H9 (cell line): ENCODE measurements around the gene PFDN1. TPM values are rescaled to one million over a fixed set of nuclear protein-coding genes. Genes with fewer than 3 reads are reported as not detected.

ENCODE experiments used
- DNase-seq: peaks from one replicate; pipeline ENCODE4 v3.0.0-alpha.2; 2017
- H2AFZ ChIP-seq: one replicate; pipeline ENCODE4 v1.6.1; 2013; ENCODE audit warnings: mild to moderate bottlenecking, low read length, control low read depth, moderate library complexity
- H2AK5ac ChIP-seq: 2 replicates; pipeline ENCODE4 v1.6.1; 2013; ENCODE audit warnings: low read length, control low read depth, mixed read lengths; ENCODE audit not compliant: insufficient read length
- H2BK120ac ChIP-seq: one replicate; pipeline ENCODE4 v1.6.1; 2013; ENCODE audit warnings: low read depth, mild to moderate bottlenecking, low read length, control low read depth, inconsistent platforms; ENCODE audit not compliant: poor library complexity, severe bottlenecking
- H2BK12ac ChIP-seq: 2 replicates; pipeline ENCODE4 v1.6.1; 2013; ENCODE audit warnings: low read length, control low read depth, mixed read lengths, low read depth; ENCODE audit not compliant: insufficient read length
- H2BK15ac ChIP-seq: 2 replicates; pipeline ENCODE4 v1.6.1; 2013; ENCODE audit warnings: low read depth, low read length, control low read depth
- H2BK20ac ChIP-seq: one replicate; pipeline ENCODE4 v1.6.1; 2013; ENCODE audit warnings: low read depth, mild to moderate bottlenecking, low read length, control low read depth, inconsistent platforms; ENCODE audit not compliant: poor library complexity, severe bottlenecking
- H2BK5ac ChIP-seq: 2 replicates; pipeline ENCODE4 v1.6.1; 2013; ENCODE audit warnings: low read length, control low read depth, mixed read lengths; ENCODE audit not compliant: insufficient read length
- H3K14ac ChIP-seq: 2 replicates; pipeline ENCODE4 v1.6.1; 2013; ENCODE audit warnings: low read length, control low read depth; ENCODE audit not compliant: insufficient read depth
- H3K18ac ChIP-seq: 2 replicates; pipeline ENCODE4 v1.6.1; 2013; ENCODE audit warnings: low read depth, mild to moderate bottlenecking, mixed read lengths, low read length, control low read depth; ENCODE audit not compliant: insufficient read length
- H3K23ac ChIP-seq: 2 replicates; pipeline ENCODE4 v1.6.1; 2013; ENCODE audit warnings: low read length, control low read depth, mixed read lengths, low read depth; ENCODE audit not compliant: insufficient read length
- H3K23me2 ChIP-seq: 2 replicates; pipeline ENCODE4 v1.6.1; 2013; ENCODE audit warnings: low read depth, mild to moderate bottlenecking, mixed read lengths, low read length, control low read depth; ENCODE audit not compliant: insufficient read length, poor library complexity, severe bottlenecking
- H3K27ac ChIP-seq: 2 replicates; pipeline ENCODE4 v1.5.1; 2013; ENCODE audit warnings: low read length, control low read depth, mixed read lengths, low read depth; ENCODE audit not compliant: insufficient read length
- H3K27me3 ChIP-seq: 2 replicates; pipeline ENCODE4 v1.6.1; 2013; ENCODE audit warnings: low read length, control low read depth, inconsistent platforms; ENCODE audit not compliant: insufficient read depth
- H3K4ac ChIP-seq: 2 replicates; pipeline ENCODE4 v1.6.1; 2013; ENCODE audit warnings: low read depth, mild to moderate bottlenecking, control low read depth, inconsistent platforms, low read length, moderate library complexity
- H3K4me1 ChIP-seq: 2 replicates; pipeline ENCODE4 v1.6.1; 2013; ENCODE audit warnings: low read length, control low read depth, inconsistent platforms; ENCODE audit not compliant: insufficient read depth
- H3K4me2 ChIP-seq: 2 replicates; pipeline ENCODE4 v1.6.1; 2013; ENCODE audit warnings: low read length, control low read depth, mixed read lengths; ENCODE audit not compliant: insufficient read length, insufficient read depth
- H3K56ac ChIP-seq: 2 replicates; pipeline ENCODE4 v1.6.1; 2013; ENCODE audit warnings: low read depth, mild to moderate bottlenecking, mixed read lengths, low read length, control low read depth; ENCODE audit not compliant: insufficient read length
- H3K79me1 ChIP-seq: 2 replicates; pipeline ENCODE4 v1.6.1; 2013; ENCODE audit warnings: low read depth, mild to moderate bottlenecking, moderate library complexity, low read length, control low read depth, inconsistent platforms; ENCODE audit not compliant: insufficient read depth, poor library complexity, severe bottlenecking
- H3K79me2 ChIP-seq: 2 replicates; pipeline ENCODE4 v1.6.1; 2013; ENCODE audit warnings: low read length, control low read depth, inconsistent platforms; ENCODE audit not compliant: insufficient read depth
- H3K9ac ChIP-seq: 2 replicates; pipeline ENCODE4 v1.6.1; 2013; ENCODE audit warnings: low read length, control low read depth, mixed read lengths; ENCODE audit not compliant: insufficient read length; ENCODE audit errors: extremely low read depth
- H3K9me3 ChIP-seq: one replicate; pipeline ENCODE4 v1.6.1; 2013; ENCODE audit warnings: low read depth, low read length, inconsistent platforms; ENCODE audit not compliant: control insufficient read depth
- H3T11ph ChIP-seq: one replicate; pipeline ENCODE4 v1.6.1; 2013; ENCODE audit warnings: mild to moderate bottlenecking, low read length, control low read depth, inconsistent platforms
- H4K20me1 ChIP-seq: one replicate; pipeline ENCODE4 v1.6.1; 2013; ENCODE audit not compliant: control insufficient read depth, insufficient read length, insufficient read depth
- H4K5ac ChIP-seq: 2 replicates; pipeline ENCODE4 v1.6.1; 2013; ENCODE audit warnings: low read depth, mild to moderate bottlenecking, mixed read lengths, low read length, control low read depth; ENCODE audit not compliant: insufficient read length
- H4K8ac ChIP-seq: replicated peaks from 2 replicates; pipeline ENCODE4 v1.6.1; 2013; ENCODE audit warnings: low read length, control low read depth, mixed read lengths, low read depth; ENCODE audit not compliant: insufficient read length
- H4K91ac ChIP-seq: 2 replicates; pipeline ENCODE4 v1.6.1; 2013; ENCODE audit warnings: low read depth, mild to moderate bottlenecking, moderate library complexity, mixed read lengths, low read length, control low read depth; ENCODE audit not compliant: insufficient read length
- H3K27ac Mint-ChIP-seq, 3 experiments: 2 replicates in 2 of 3; 3 replicates in 1 of 3; pipeline ENCODE4 v1.8.0; 2020 to 2021; ENCODE audit warnings: mixed read lengths in 3 of 3, mild to moderate bottlenecking in 1 of 3, moderate library complexity in 1 of 3
- H3K27me3 Mint-ChIP-seq: 2 replicates; pipeline ENCODE4 v1.8.0; 2021; ENCODE audit warnings: low read depth, mild to moderate bottlenecking, moderate library complexity, mixed read lengths
- H3K36me3 Mint-ChIP-seq, 3 experiments: 2 replicates in 2 of 3; 3 replicates in 1 of 3; pipeline ENCODE4 v1.8.0; 2020 to 2021; ENCODE audit warnings: low read depth in 3 of 3, mixed read lengths in 3 of 3; ENCODE audit not compliant: insufficient read depth in 1 of 3
- H3K4me1 Mint-ChIP-seq, 2 experiments: 2 replicates each; pipeline ENCODE4 v1.8.0; 2020; ENCODE audit warnings: mixed read lengths in 2 of 2
- H3K4me3 Mint-ChIP-seq, 2 experiments: 2 replicates in 1 of 2; 3 replicates in 1 of 2; pipeline ENCODE4 v1.8.0; 2020 to 2021; ENCODE audit warnings: mild to moderate bottlenecking in 2 of 2, mixed read lengths in 2 of 2, moderate library complexity in 1 of 2
- H3K9me3 Mint-ChIP-seq, 2 experiments: 2 replicates in 1 of 2; 3 replicates in 1 of 2; pipeline ENCODE4 v1.8.0; 2020; ENCODE audit warnings: mild to moderate bottlenecking in 2 of 2, mixed read lengths in 2 of 2, moderate library complexity in 1 of 2
- WGBS: extraction: QIAGEN DNeasy Blood & Tissue Kit; methylation state at CpG from one replicate; pipeline ENCODE4 v1.1.7; 2013; ENCODE audit warnings: missing lambda C conversion rate, low lambda C conversion rate, mixed read lengths; ENCODE audit not compliant: insufficient read length; ENCODE audit errors: extremely low coverage; 5-methylcytosine and 5-hydroxymethylcytosine counted together
- total RNA-seq: library from RNA; stranded (reverse); gene quantifications from 2 replicates; pipeline ENCODE4 v1.2.1, GENCODE V29; 2021
- TF ChIP-seq, protein P1 (sequence below): fragments of 200-600 bp; sonication (generic); conservative IDR thresholded peaks from 3 replicates; pipeline ENCODE4 v1.8.0; 2021; ENCODE audit warnings: antibody characterized with exemption, mild to moderate bottlenecking

The PFDN1 gene
- total RNA-seq, 1 experiment from 2014 or later: 58.3 TPM

DNA sequence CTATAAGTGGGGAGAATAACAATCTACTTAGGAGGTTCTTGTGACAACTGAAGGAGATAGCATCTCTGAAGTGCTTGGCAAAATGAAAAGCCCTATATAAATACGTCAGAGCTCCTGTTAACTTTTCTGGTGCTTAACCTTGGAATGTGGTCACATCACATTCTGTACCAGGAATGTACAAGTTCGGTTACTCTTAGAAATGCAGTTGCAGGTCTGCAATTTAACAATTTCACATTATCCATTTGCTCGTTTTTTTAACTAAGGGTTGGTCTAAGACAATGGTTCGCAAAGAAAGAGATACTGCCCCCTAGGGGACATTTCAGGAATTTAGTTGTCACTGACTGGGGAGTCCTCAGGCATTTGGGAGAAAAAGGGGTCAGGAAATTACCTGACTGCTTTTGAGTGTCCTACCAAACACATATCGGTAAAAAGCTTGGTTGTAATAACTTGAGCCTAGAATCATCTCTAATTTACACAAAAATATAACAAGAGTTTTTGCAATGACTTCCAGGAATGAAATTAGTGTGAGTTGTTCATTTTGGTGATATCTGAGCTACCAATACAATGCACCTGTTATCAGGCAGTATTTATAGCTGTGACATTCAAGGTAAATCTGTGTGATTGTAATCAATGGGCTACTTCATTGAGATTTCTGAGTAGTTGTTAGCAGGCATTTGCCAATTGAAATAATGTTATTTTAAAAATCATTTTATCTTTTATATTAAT lies 48.9 kb upstream of the PFDN1 start:
- Histone ChIP-seq H2BK15ac (no peak overlapping the region), H2AK5ac (no peak overlapping the region), H2AFZ (no peak overlapping the region), H4K20me1 (no peaks in the 10 kb centered on the region), H3K14ac (no peak overlapping the region), H3T11ph (no peak overlapping the region), H3K27ac (no peak overlapping the region), H2BK12ac (no peak overlapping the region), H3K56ac (no peak overlapping the region), H2BK5ac (no peak overlapping the region), H3K27me3 (no peaks in the 10 kb centered on the region), H4K8ac (no peak overlapping the region), H3K79me1 (no peaks in the 10 kb centered on the region), H3K4ac (no peak overlapping the region), H3K18ac (no peak overlapping the region), H4K91ac (no peak overlapping the region), H3K23ac (no peak overlapping the region), H3K9me3 (no peaks in the 10 kb centered on the region), H3K9ac (no peak overlapping the region), H3K23me2 (peaks cover 1% of the 10 kb centered on the region), H3K4me2 (no peak overlapping the region), H3K4me1 (no peaks in the 10 kb centered on the region), H4K5ac (no peak overlapping the region), H2BK20ac (no peak overlapping the region), H3K79me2 (no peaks in the 10 kb centered on the region), H2BK120ac (no peak overlapping the region)
- DNase-seq: no peak
- H3K27ac Mint-ChIP-seq: no peak overlapping the region
- no peak overlapping the region for H3K4me3 Mint-ChIP-seq
- peaks cover 10% of the 10 kb centered on the region for H3K27me3 Mint-ChIP-seq
- no peaks in the 10 kb centered on the region for H3K36me3 Mint-ChIP-seq
- TF ChIP-seq, protein P1, sequence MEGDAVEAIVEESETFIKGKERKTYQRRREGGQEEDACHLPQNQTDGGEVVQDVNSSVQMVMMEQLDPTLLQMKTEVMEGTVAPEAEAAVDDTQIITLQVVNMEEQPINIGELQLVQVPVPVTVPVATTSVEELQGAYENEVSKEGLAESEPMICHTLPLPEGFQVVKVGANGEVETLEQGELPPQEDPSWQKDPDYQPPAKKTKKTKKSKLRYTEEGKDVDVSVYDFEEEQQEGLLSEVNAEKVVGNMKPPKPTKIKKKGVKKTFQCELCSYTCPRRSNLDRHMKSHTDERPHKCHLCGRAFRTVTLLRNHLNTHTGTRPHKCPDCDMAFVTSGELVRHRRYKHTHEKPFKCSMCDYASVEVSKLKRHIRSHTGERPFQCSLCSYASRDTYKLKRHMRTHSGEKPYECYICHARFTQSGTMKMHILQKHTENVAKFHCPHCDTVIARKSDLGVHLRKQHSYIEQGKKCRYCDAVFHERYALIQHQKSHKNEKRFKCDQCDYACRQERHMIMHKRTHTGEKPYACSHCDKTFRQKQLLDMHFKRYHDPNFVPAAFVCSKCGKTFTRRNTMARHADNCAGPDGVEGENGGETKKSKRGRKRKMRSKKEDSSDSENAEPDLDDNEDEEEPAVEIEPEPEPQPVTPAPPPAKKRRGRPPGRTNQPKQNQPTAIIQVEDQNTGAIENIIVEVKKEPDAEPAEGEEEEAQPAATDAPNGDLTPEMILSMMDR: peak; percentile 92
- H3K4me1 Mint-ChIP-seq: peaks cover 8 to 12% of the 10 kb centered on the region in 2 experiments
- no peaks in the 10 kb centered on the region for H3K9me3 Mint-ChIP-seq
- WGBS: no CpG with 5 or more reads among the region's 5 CpGs
